ENCODE results near the gene GAS7. TPM values are rescaled to one million over a fixed set of nuclear protein-coding genes. Genes with fewer than 3 reads are reported as not detected.
"Not testable (repeated sequence)": the region's sequence is repeated elsewhere in the genome, so short reads cannot be mapped to it uniquely, and the experiment has no call there.

GAS7 gene
- total RNA-seq, 1 donor, result 8.6 TPM

DNA sequence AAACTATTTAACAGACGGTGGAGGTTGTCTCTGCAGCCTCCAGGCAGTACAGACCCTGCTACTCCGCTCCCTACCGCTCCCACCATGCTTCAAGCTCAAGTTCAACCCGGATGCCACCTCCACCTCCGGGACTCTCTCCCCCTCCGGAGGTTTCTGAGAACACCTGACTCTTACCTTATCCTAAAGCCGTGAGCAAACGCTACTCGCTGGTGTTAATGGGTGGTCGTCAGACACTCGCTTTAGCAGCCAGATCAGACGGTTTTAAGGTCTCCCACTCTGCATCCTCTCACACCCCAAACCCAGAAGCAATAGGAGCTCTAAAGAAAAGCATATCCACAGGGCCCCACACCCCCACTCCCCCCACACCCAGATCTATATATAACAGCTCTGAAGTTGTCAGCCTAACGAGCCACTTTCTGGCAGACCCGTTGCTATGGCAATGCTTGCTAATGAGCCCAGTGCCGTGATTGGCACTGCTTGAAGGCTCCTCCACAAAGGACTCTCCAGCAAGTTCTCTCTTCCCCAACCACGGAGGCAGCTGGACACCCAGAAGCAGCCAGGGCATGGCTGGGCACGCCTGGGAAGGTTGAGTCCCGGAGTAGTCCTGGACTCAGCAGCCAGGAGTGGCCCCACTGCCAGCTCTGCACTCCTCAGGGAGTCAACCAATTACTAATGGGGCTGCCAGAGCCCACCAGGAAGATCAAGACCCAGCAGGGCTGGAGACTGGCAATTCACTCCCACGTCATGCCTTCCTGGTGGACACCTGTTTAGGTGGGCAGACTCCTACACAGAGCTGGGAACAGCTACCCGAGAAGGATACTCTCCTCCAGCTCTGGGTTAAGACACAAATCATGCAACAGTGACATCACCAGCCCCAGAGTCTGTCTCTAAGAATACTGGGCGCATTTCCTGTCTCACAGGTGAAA is 172.2 kb downstream of the GAS7 start:
- no peak for DNase-seq (ENCODE audit: low read depth)
- no peak overlapping the region for H3K4me3 ChIP-seq (ENCODE audit: low read depth, low read length)
- TF ChIP-seq, protein P1, sequence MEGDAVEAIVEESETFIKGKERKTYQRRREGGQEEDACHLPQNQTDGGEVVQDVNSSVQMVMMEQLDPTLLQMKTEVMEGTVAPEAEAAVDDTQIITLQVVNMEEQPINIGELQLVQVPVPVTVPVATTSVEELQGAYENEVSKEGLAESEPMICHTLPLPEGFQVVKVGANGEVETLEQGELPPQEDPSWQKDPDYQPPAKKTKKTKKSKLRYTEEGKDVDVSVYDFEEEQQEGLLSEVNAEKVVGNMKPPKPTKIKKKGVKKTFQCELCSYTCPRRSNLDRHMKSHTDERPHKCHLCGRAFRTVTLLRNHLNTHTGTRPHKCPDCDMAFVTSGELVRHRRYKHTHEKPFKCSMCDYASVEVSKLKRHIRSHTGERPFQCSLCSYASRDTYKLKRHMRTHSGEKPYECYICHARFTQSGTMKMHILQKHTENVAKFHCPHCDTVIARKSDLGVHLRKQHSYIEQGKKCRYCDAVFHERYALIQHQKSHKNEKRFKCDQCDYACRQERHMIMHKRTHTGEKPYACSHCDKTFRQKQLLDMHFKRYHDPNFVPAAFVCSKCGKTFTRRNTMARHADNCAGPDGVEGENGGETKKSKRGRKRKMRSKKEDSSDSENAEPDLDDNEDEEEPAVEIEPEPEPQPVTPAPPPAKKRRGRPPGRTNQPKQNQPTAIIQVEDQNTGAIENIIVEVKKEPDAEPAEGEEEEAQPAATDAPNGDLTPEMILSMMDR (IDR thresholded peaks at IDR 0.05; ENCODE audit: insufficient read depth, low read depth, low read length), result no peak

DNA sequence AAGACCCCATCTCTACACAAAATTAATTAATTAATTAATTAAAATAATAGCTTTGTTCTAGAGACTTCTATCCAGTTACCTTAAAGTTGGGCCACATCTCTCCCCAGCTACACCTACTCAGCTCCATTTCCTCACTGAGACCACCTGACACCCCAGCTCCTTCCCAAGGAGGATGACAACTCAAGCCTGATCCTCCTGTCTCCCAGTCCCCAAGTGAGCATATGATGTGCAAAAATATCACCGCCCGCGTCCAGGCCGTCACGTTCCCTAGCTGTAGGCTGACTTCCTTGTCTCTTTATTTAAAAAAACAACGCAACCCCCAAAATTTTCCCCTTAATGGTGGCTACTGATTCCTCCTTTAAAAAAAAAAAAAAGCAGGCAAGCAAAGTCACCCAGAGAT is 173.2 kb downstream of the GAS7 start:
- no peak overlapping the region for H3K4me3 ChIP-seq (ENCODE audit: low read depth, low read length)
- TF ChIP-seq, protein P1 (IDR thresholded peaks at IDR 0.05; ENCODE audit: insufficient read depth, low read depth, low read length), result no peak
- DNase-seq (ENCODE audit: low read depth), result no peak

DNA sequence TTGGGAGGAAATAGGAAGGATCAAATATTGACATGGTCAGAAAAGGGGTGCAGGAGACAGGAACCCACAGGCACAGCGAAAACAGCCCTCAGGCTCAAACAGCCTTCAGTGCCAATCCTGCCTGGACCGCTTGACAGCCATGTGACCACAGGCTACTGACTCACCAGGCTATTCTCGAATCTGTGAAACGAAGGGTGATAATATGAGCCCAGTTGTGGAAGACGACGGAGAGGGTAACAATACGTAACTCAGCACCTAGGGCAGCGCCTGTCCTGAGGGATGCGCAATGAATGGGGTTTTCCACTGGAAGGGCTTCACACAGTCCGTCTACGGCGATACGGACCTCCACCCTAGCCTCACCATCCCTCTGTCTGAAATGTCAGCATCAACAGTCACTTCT is 176.0 kb downstream of the GAS7 start:
- no peak for DNase-seq (ENCODE audit: low read depth)
- TF ChIP-seq, protein P1 (IDR thresholded peaks at IDR 0.05; ENCODE audit: insufficient read depth, low read depth, low read length), result no peak
- H3K4me3 ChIP-seq (ENCODE audit: low read depth, low read length), result no peak overlapping the region

DNA sequence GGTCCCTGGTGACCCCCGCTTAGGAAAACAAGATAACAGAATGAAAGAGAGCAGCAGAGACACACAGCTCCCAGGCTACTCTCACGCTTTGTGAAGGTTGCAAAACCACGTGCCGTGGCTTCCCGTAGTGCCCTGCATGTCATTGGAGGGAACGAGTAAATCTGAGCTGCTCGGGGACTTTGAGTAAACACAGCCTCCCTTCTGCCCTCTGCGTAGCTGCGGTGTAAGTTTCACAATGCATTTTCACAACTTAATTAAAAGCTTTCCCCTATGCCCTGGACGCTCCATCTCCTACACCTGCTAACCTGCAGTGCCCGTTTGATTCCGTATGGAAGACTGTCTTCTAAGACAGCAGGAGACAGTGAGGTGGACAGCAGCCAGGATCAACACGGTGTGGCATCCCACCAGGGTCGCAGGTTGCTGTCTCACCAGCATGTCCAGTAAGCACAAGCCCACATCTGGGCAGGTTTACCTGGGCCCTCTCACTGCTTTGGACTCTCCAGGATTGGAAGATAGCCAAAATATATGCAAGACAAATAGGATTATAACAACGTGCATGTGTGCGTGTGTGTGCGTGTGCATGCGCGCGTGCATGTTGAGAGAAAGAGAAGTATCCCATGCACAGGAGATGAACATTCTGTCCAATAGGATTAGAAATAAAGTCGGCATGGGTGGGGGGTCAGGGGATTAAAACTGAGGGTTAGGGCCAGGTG is 177.0 kb downstream of the GAS7 start:
- no peak overlapping the region for H3K4me3 ChIP-seq (ENCODE audit: low read depth, low read length)
- DNase-seq (ENCODE audit: low read depth), result peak; percentile 85
- TF ChIP-seq, protein P1 (IDR thresholded peaks at IDR 0.05; ENCODE audit: insufficient read depth, low read depth, low read length), result no peak

DNA sequence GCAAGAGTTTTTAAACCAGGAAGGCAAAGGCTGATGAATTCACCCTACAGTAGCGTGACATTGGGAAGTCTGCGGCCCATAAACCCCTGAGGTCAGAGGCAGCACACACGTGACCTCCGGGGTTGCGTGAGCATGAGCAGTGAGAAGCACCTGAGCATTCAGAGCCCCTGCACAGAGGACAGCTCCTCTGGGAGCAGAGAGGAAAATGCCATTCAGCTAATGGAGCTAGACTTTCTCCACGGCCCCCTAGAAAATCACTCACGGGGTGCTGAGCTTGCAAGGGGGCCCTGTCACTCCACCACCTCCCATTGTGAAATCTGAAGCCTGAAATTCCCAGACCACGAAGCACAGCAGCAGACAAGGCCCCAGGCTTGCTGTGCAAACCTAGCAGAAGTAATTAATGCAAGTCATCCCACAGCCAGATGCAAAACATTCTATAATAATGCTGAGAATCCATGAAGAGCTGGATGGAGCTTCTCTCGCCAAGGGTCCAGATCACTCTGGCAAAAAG is 178.4 kb downstream of the GAS7 start:
- TF ChIP-seq, protein P1 (IDR thresholded peaks at IDR 0.05; ENCODE audit: insufficient read depth, low read depth, low read length), result no peak
- no peak overlapping the region for H3K4me3 ChIP-seq (ENCODE audit: low read depth, low read length)
- no peak for DNase-seq (ENCODE audit: low read depth)

DNA sequence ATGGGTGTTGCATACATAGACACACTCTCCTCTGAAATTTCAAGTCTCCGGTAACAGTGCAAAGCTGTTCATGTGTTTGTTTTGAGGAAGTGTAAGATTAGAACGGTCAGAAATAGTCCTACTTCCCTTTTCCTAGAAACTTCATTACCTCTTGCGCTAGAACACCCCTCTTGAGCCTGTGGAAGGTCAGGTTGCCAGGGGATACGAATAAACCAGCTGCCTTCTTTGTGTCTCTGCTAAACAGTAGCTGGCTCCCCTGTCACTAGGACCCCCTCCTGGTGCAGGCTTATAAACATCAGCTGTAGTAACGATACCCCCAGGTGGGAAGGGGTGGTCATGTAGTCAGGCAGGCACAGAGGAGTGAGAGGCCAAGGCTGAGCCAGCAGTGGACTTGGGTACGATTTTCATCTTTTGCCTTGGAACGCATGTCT is 179.9 kb downstream of the GAS7 start:
- no peak for DNase-seq (ENCODE audit: low read depth)

DNA sequence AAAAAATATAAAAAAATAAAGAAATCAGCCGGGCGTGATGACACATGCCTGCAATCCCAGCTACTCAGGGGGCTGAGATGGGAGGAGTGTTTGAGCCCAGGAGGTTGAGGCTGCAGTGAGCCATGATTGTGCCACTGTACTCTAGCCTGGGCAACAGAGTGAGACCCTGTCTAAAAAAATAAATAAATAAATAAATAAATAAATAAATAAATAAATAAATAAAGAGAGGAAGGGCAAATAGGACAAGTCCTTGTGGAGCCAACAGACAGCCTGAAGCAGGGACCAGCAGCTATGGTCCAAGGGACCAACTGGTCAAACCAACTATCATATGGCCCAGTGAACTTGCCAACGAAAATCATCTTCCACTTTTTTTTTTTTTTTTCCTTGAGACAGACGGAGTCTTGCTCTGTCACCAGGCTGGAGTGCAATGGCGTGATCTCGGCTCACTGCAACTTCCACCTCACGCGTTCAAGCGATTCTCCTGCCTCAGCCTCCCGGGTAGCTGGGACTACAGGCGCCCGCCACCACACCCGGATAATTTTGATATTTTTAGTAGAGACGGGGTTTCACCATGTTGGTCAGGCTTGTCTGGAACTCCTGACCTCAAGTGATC is 181.3 kb downstream of the GAS7 start:
- not testable (repeated sequence) for H3K4me3 ChIP-seq (ENCODE audit: low read depth, low read length); DNase-seq (ENCODE audit: low read depth)

More for the DNA sequence above, 179.9 kb downstream of the GAS7 start:
- TF ChIP-seq, protein P1 (IDR thresholded peaks at IDR 0.05; ENCODE audit: insufficient read depth, low read depth, low read length), result no peak
- no peak overlapping the region for H3K4me3 ChIP-seq (ENCODE audit: low read depth, low read length)
